Measurements from ENCODE around the gene RBBP5. TPM values are rescaled to one million over a fixed set of nuclear protein-coding genes. Genes with fewer than 3 reads are reported as not detected.

The RBBP5 gene
- total RNA-seq, result 8.3 and 8.8 TPM in 2 replicates

GRCh38 chr1:205121660-205122488 is at the start of gene RBBP5:
Gene RBBP5, minus strand, starts transcription at chr1:205121978. Its CDS starts 105 bp downstream, at chr1:205121873.

DNA sequence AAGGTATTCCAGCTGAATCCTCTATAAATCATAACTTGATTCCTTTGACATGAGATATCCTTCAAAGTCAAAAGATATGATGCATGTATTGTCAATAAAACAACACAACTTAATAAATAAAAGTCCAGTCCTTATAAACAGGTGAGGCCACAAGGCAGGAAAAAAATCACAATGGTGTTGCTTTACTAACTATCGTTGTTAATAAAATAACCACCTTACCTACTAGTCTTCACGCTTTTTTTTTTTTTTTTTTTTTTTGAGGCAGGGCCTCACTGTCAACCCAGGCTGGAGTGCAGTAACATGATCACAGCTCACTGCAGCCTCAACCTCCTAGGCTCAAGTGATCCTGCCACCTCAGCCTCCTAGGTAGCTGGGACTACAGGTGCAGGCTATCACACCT is 37.4 kb downstream of the RBBP5 start, which contains the start of gene TMEM81:
Gene TMEM81 (minus strand): TSS at position 101 of the 400 bp plus-strand sequence. CDS start 140 bp downstream, outside the sequence.

DNA sequence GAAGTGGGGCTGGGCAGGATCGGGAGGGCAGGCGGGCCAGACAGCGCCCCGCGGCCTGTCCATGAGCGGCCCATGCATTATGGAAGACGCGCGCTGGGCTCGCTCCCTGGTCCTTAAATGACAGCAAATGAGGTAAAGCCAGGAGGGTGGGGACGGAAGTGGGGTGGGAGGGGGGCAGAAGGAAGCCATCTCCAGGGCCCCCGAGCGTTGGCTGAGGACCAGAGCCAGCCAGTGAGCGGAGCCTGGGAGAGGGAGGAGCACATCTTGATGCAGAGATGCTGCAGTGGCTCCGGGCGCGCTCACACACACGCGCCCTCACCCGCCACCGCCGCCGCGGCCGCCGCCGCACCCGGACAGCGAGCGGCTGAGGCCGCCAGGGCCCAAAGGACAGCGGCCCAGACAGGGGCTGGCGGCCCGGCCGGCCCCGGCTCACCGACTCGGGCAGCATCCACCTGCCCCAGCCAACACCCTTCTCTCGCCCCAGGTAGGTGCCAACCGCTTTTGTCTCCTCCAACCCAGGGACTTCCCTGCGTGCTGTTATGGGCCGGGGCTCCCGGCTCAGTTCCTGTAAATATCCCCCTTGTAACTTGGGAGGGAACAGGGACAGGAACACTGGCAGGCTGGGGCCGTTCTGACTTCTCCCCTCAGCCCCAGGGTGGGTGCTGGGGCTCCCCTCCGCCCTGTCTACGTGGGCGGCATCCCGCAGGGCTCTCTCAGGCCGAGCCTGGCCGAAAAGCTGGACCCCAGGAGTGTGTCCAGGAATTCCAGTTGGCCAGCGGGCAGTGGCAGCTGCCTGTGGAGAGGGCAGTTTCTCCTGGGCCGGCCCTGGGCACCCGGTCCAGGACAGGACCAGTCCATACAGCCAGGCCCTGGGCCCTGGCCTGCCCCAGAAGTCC is 78.6 kb downstream of the RBBP5 start, which contains the start of gene CNTN2:
Gene CNTN2 (plus strand): TSS at position 302 of the 896 bp plus-strand sequence. CDS start 9,974 bp downstream, outside the sequence.

Other genes starting within 250 kb of the RBBP5 start
- gene CNTN2, start 78.8 kb downstream of the RBBP5 start, total RNA-seq, result under 0.01 and 0.09 TPM in 2 replicates
- 0.77 and 2.3 TPM in 2 replicates for gene TMEM81, start 37.5 kb downstream of the RBBP5 start, total RNA-seq
- 6.5 and 9.9 TPM in 2 replicates for gene DSTYK, start 89.7 kb upstream of the RBBP5 start, total RNA-seq
- gene TMCC2, start 106.0 kb upstream of the RBBP5 start, total RNA-seq, result 1.4 and 2.7 TPM in 2 replicates
- 1.9 and 4.6 TPM in 2 replicates for gene NUAK2, start 199.8 kb upstream of the RBBP5 start, total RNA-seq
- gene KLHDC8A, start 234.9 kb upstream of the RBBP5 start, total RNA-seq, result 0.12 and 0.34 TPM in 2 replicates

Data from pericardium fibroblast (primary cell).